ENCODE results near the gene VGF. TPM values are rescaled to one million over a fixed set of nuclear protein-coding genes. Genes with fewer than 3 reads are reported as not detected.
A peak's percentile ranks its signal among the peaks of the same experiment; 100 is the strongest.

Gene VGF
- polyA plus RNA-seq, 1 donor (not counting 4 experiments of a cell fraction or from before 2014, with no cell fraction given) = 0.04 TPM

GRCh38 chr7:101115215-101115614 lies 50.2 kb downstream of the VGF start:
- no peaks in the 10 kb centered on the region for H3K36me3 ChIP-seq (ENCODE audit: control insufficient read depth in 2 of 2, extremely low read depth in 1 of 2, insufficient read depth in 2 of 2, low read length in 2 of 2)
- H3K27ac ChIP-seq (ENCODE audit: control insufficient read depth, insufficient read depth, low read length) = no peak overlapping the region
- FAIRE-seq (no peak), DNase-seq (ENCODE audit: low read depth, low spot score) (no peak)
- no peak overlapping the region for H3K4me2 ChIP-seq (ENCODE audit: control insufficient read depth, extremely low read depth, insufficient read depth, low read depth, low read length)
- H3K4me3 ChIP-seq (ENCODE audit: control insufficient read depth in 2 of 3, extremely low read depth in 1 of 3, insufficient read depth in 2 of 3, low read depth in 1 of 3, low read length in 3 of 3) = no peak overlapping the region
- H2AFZ ChIP-seq (ENCODE audit: control insufficient read depth, low read length) = no peak overlapping the region
- H3K79me2 ChIP-seq (ENCODE audit: control insufficient read depth, insufficient read depth, low read length) = no peaks in the 10 kb centered on the region
- H3K9ac ChIP-seq (ENCODE audit: control insufficient read depth, extremely low read depth, insufficient read depth, low read length) = no peak overlapping the region
- H3K27me3 ChIP-seq (ENCODE audit: control insufficient read depth, extremely low read depth, insufficient read depth, low read length) = no peaks in the 10 kb centered on the region
- H3K9me3 ChIP-seq (ENCODE audit: control insufficient read depth, low read depth, low read length) = no peaks in the 10 kb centered on the region
- no peaks in the 10 kb centered on the region for H3K9me1 ChIP-seq (ENCODE audit: control insufficient read depth, extremely low read depth, insufficient read depth, low read length)
- peaks cover 18% of the 10 kb centered on the region for H3K4me1 ChIP-seq (ENCODE audit: control insufficient read depth, extremely low read depth, insufficient read depth, low read length)
- no peaks in the 10 kb centered on the region for H4K20me1 ChIP-seq (ENCODE audit: control insufficient read depth, extremely low read depth, insufficient read depth, low read length)
- dilution Hi-C loops (cut with MboI; ENCODE audit: extremely low pct_ligation_motif_present, low sequenced_read_pairs) = no loop called here
- no peak for TF ChIP-seq EZH2 (IDR thresholded peaks at IDR 0.05; ENCODE audit: low read length)
- no peak for TF ChIP-seq CTCF (optimal IDR thresholded peaks at IDR 0.05 in 1 of 3, IDR thresholded peaks at IDR 0.05 in 1 of 3, conservative IDR thresholded peaks at IDR 0.05 in 1 of 3; ENCODE audit: extremely low read depth in 1 of 3, insufficient read depth in 2 of 3, low read length in 3 of 3)

GRCh38 chr7:101114492-101114891 lies 50.9 kb downstream of the VGF start:
- no peak for FAIRE-seq
- Histone ChIP-seq H3K9me1 (ENCODE audit: control insufficient read depth, extremely low read depth, insufficient read depth, low read length) (no peaks in the 10 kb centered on the region), H3K27me3 (ENCODE audit: control insufficient read depth, extremely low read depth, insufficient read depth, low read length) (no peaks in the 10 kb centered on the region), H4K20me1 (ENCODE audit: control insufficient read depth, extremely low read depth, insufficient read depth, low read length) (no peaks in the 10 kb centered on the region), H3K4me3 (ENCODE audit: control insufficient read depth in 2 of 3, extremely low read depth in 1 of 3, insufficient read depth in 2 of 3, low read depth in 1 of 3, low read length in 3 of 3) (no peak overlapping the region), H3K79me2 (ENCODE audit: control insufficient read depth, insufficient read depth, low read length) (no peaks in the 10 kb centered on the region), H3K27ac (ENCODE audit: control insufficient read depth, insufficient read depth, low read length) (peak overlapping the region; percentile 64), H3K9ac (ENCODE audit: control insufficient read depth, extremely low read depth, insufficient read depth, low read length) (peak overlapping the region; percentile 47), H3K9me3 (ENCODE audit: control insufficient read depth, low read depth, low read length) (no peaks in the 10 kb centered on the region), H3K4me2 (ENCODE audit: control insufficient read depth, extremely low read depth, insufficient read depth, low read depth, low read length) (peak overlapping the region; percentile 12), H3K4me1 (ENCODE audit: control insufficient read depth, extremely low read depth, insufficient read depth, low read length) (peaks cover 24% of the 10 kb centered on the region), H2AFZ (ENCODE audit: control insufficient read depth, low read length) (peak overlapping the region; percentile 80), H3K36me3 (ENCODE audit: control insufficient read depth in 2 of 2, extremely low read depth in 1 of 2, insufficient read depth in 2 of 2, low read length in 2 of 2) (no peaks in the 10 kb centered on the region)
- dilution Hi-C loops (cut with MboI; ENCODE audit: extremely low pct_ligation_motif_present, low sequenced_read_pairs) = no loop called here
- no peak for DNase-seq (ENCODE audit: low read depth, low spot score)
- TF ChIP-seq CTCF (optimal IDR thresholded peaks at IDR 0.05 in 1 of 3, IDR thresholded peaks at IDR 0.05 in 1 of 3, conservative IDR thresholded peaks at IDR 0.05 in 1 of 3; ENCODE audit: extremely low read depth in 1 of 3, insufficient read depth in 2 of 3, low read length in 3 of 3) = no peak
